ENCODE data around the gene RIMS3. TPM values are rescaled to one million over a fixed set of nuclear protein-coding genes. Genes with fewer than 3 reads are reported as not detected.

Gene RIMS3
- total RNA-seq, 1 experiment from 2014 or later: 13.7 TPM

DNA sequence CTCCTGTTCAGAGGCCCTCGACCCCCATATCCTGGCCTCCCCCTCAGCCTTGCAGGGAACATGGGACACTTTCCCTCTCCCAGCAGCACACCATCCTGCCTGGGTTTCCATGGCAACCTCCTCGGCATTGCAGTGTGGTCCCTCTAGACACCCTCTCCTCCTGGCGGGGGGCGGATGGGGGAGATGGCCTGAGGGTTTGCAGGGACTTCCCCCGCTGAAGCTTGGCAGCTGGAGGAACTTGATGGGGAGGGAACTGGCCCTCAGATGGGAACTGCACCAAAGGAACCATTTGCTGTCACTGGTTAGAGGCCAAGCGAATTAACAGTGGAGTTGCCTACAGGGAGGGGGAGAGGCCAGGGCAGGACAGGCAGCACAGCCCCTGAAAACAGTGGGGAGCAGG lies 28.7 kb downstream of the RIMS3 start:
- Histone ChIP-seq H2BK15ac (ENCODE audit: low read depth, low read length) (no peak overlapping the region), H2BK120ac (ENCODE audit: low read depth, low read length, poor library complexity, severe bottlenecking) (no peak overlapping the region), H3K23ac (ENCODE audit: insufficient read length, low read depth, low read length) (no peak overlapping the region), H3K4ac (ENCODE audit: low read depth, low read length) (no peak overlapping the region), H4K5ac (ENCODE audit: insufficient read length, low read depth, low read length) (no peak overlapping the region), H3K79me2 (ENCODE audit: insufficient read depth, low read length) (no peaks in the 10 kb centered on the region), H4K20me1 (ENCODE audit: control insufficient read depth, insufficient read depth, insufficient read length) (no peaks in the 10 kb centered on the region), H3K9me3 (ENCODE audit: control insufficient read depth, low read depth, low read length) (no peaks in the 10 kb centered on the region), H4K91ac (ENCODE audit: insufficient read length, low read depth, low read length) (no peak overlapping the region), H3K27ac (ENCODE audit: insufficient read length, low read depth, low read length) (no peak overlapping the region), H3K79me1 (ENCODE audit: insufficient read depth, low read depth, low read length, poor library complexity, severe bottlenecking) (no peaks in the 10 kb centered on the region), H3T11ph (ENCODE audit: low read length) (no peak overlapping the region), H3K23me2 (ENCODE audit: insufficient read length, low read depth, low read length, poor library complexity, severe bottlenecking) (no peaks in the 10 kb centered on the region), H3K27me3 (ENCODE audit: insufficient read depth, low read length) (no peaks in the 10 kb centered on the region), H3K18ac (ENCODE audit: insufficient read length, low read depth, low read length) (no peak overlapping the region), H2AFZ (ENCODE audit: low read length) (no peak overlapping the region), H2AK5ac (ENCODE audit: insufficient read length, low read length) (no peak overlapping the region), H2BK20ac (ENCODE audit: low read depth, low read length, poor library complexity, severe bottlenecking) (no peak overlapping the region), H3K56ac (ENCODE audit: insufficient read length, low read depth, low read length) (no peak overlapping the region), H3K4me1 (ENCODE audit: insufficient read depth, low read length) (no peaks in the 10 kb centered on the region), H3K9ac (ENCODE audit: extremely low read depth, insufficient read length, low read length) (no peak overlapping the region), H2BK12ac (ENCODE audit: insufficient read length, low read depth, low read length) (no peak overlapping the region), H4K8ac (replicated peaks; ENCODE audit: insufficient read length, low read depth, low read length) (no peak overlapping the region), H3K4me2 (ENCODE audit: insufficient read depth, insufficient read length, low read length) (no peak overlapping the region), H3K14ac (ENCODE audit: insufficient read depth, low read length) (no peak overlapping the region; the same call in 1 of the 2 replicates), H2BK5ac (ENCODE audit: insufficient read length, low read length) (no peak overlapping the region)
- DNase-seq: no peak
- WGBS (ENCODE audit: extremely low coverage, insufficient read length, low lambda C conversion rate): no CpG with 5 or more reads among the region's 6 CpGs
- Mint-ChIP-seq H3K9me3 (no peaks in the 10 kb centered on the region), H3K4me1 (0 out of 4 replicates have a peak, but pooled peaks cover 0 to 2% of the 10 kb centered on the region in 2 experiments), H3K36me3 (ENCODE audit: insufficient read depth in 1 of 3, low read depth in 3 of 3) (peaks cover 2 to 14% (median 5%) of the 10 kb centered on the region in 3 experiments; a peak in 4 of 7 replicates), H3K4me3 (no peak overlapping the region), H3K27me3 (ENCODE audit: low read depth) (no peaks in the 10 kb centered on the region), H3K27ac (no peak overlapping the region)
- TF ChIP-seq, protein P1, sequence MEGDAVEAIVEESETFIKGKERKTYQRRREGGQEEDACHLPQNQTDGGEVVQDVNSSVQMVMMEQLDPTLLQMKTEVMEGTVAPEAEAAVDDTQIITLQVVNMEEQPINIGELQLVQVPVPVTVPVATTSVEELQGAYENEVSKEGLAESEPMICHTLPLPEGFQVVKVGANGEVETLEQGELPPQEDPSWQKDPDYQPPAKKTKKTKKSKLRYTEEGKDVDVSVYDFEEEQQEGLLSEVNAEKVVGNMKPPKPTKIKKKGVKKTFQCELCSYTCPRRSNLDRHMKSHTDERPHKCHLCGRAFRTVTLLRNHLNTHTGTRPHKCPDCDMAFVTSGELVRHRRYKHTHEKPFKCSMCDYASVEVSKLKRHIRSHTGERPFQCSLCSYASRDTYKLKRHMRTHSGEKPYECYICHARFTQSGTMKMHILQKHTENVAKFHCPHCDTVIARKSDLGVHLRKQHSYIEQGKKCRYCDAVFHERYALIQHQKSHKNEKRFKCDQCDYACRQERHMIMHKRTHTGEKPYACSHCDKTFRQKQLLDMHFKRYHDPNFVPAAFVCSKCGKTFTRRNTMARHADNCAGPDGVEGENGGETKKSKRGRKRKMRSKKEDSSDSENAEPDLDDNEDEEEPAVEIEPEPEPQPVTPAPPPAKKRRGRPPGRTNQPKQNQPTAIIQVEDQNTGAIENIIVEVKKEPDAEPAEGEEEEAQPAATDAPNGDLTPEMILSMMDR (conservative IDR thresholded peaks at IDR 0.05): no peak
